ENCODE measurements around the gene VWA7. TPM values are rescaled to one million over a fixed set of nuclear protein-coding genes. Genes with fewer than 3 reads are reported as not detected.

Gene VWA7
- total RNA-seq, 1 donor from 2014 or later: 0.62 TPM

GRCh38 chr6:31762356-31762755 is 14.8 kb downstream of the VWA7 start, which contains the start of gene SAPCD1:
Gene SAPCD1, plus strand, starts transcription at chr6:31762656. Its CDS starts 399 bp downstream, at chr6:31763055.
- DNase-seq (ENCODE audit: low spot score): no peak
- Mint-ChIP-seq H3K9me3 (ENCODE audit: low read depth) (no peaks in the 10 kb centered on the region), H3K27me3 (ENCODE audit: low read depth) (no peaks in the 10 kb centered on the region), H3K4me3 (ENCODE audit: unreplicated experiment) (no peak within 1 kb of the TSS), H3K36me3 (ENCODE audit: low read depth) (peaks cover 6% of the 10 kb centered on the region), H3K4me1 (ENCODE audit: low read depth) (peaks cover 10% of the 10 kb centered on the region), H3K27ac (ENCODE audit: unreplicated experiment) (peak within 1 kb of the TSS; percentile 39)
- no peak for TF ChIP-seq CTCF (IDR thresholded peaks at IDR 0.05)

GRCh38 chr6:31761343-31761742 is 15.8 kb downstream of the VWA7 start:
- Mint-ChIP-seq H3K36me3 (ENCODE audit: low read depth) (peaks cover 6% of the 10 kb centered on the region), H3K9me3 (ENCODE audit: low read depth) (no peaks in the 10 kb centered on the region), H3K27me3 (ENCODE audit: low read depth) (no peaks in the 10 kb centered on the region), H3K27ac (ENCODE audit: unreplicated experiment) (no peak overlapping the region), H3K4me3 (ENCODE audit: unreplicated experiment) (no peak overlapping the region), H3K4me1 (ENCODE audit: low read depth) (peaks cover 10% of the 10 kb centered on the region)
- TF ChIP-seq CTCF (IDR thresholded peaks at IDR 0.05): no peak
- no peak for DNase-seq (ENCODE audit: low spot score)

GRCh38 chr6:31760790-31761189 is 16.3 kb downstream of the VWA7 start:
- Mint-ChIP-seq H3K36me3 (ENCODE audit: low read depth) (peaks cover 6% of the 10 kb centered on the region), H3K4me3 (ENCODE audit: unreplicated experiment) (no peak overlapping the region), H3K9me3 (ENCODE audit: low read depth) (no peaks in the 10 kb centered on the region), H3K27me3 (ENCODE audit: low read depth) (no peaks in the 10 kb centered on the region), H3K27ac (ENCODE audit: unreplicated experiment) (no peak overlapping the region), H3K4me1 (ENCODE audit: low read depth) (peaks cover 10% of the 10 kb centered on the region)
- DNase-seq (ENCODE audit: low spot score): no peak
- no peak for TF ChIP-seq CTCF (IDR thresholded peaks at IDR 0.05)

GRCh38 chr6:31758281-31758680 is 18.8 kb downstream of the VWA7 start:
- Mint-ChIP-seq H3K4me3 (ENCODE audit: unreplicated experiment) (no peak overlapping the region), H3K36me3 (ENCODE audit: low read depth) (peaks cover 4% of the 10 kb centered on the region), H3K27ac (ENCODE audit: unreplicated experiment) (no peak overlapping the region), H3K9me3 (ENCODE audit: low read depth) (no peaks in the 10 kb centered on the region), H3K27me3 (ENCODE audit: low read depth) (no peaks in the 10 kb centered on the region), H3K4me1 (ENCODE audit: low read depth) (peaks cover 2% of the 10 kb centered on the region)
- no peak for TF ChIP-seq CTCF (IDR thresholded peaks at IDR 0.05)
- no peak for DNase-seq (ENCODE audit: low spot score)

GRCh38 chr6:31752739-31753319 is 24.3 kb downstream of the VWA7 start:
- no peak for TF ChIP-seq CTCF (IDR thresholded peaks at IDR 0.05)
- Mint-ChIP-seq H3K36me3 (ENCODE audit: low read depth) (no peaks in the 10 kb centered on the region), H3K27ac (ENCODE audit: unreplicated experiment) (peak overlapping the region; percentile 75), H3K4me1 (ENCODE audit: low read depth) (peaks cover 10% of the 10 kb centered on the region), H3K4me3 (ENCODE audit: unreplicated experiment) (no peak overlapping the region), H3K27me3 (ENCODE audit: low read depth) (no peaks in the 10 kb centered on the region), H3K9me3 (ENCODE audit: low read depth) (no peaks in the 10 kb centered on the region)
- DNase-seq (ENCODE audit: low spot score): no peak

Measured in chondrocyte (in vitro differentiated cells).